ENCODE measurements around the gene EIF5.

The EIF5 gene

DNA sequence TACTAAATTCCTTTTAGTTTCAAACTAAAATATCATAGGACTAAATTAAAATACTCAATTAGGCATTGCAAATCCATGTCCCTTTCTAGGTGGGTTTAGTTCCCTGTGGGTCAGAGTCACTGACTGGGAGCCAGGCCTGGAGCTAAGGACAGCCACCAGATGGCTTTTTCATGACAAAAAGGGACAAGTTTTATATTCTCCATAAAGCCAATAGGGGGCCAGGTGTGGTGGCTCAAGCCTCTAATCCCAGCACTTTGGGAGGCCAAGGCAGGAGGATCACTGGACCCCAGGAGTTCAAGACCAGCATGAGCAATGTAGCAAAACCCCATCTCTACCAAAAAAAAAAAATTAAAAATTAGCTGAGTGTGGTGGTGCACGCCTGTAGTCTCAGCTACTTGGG lies 35.4 kb upstream of the EIF5 start:
- TF ChIP-seq, protein P1, sequence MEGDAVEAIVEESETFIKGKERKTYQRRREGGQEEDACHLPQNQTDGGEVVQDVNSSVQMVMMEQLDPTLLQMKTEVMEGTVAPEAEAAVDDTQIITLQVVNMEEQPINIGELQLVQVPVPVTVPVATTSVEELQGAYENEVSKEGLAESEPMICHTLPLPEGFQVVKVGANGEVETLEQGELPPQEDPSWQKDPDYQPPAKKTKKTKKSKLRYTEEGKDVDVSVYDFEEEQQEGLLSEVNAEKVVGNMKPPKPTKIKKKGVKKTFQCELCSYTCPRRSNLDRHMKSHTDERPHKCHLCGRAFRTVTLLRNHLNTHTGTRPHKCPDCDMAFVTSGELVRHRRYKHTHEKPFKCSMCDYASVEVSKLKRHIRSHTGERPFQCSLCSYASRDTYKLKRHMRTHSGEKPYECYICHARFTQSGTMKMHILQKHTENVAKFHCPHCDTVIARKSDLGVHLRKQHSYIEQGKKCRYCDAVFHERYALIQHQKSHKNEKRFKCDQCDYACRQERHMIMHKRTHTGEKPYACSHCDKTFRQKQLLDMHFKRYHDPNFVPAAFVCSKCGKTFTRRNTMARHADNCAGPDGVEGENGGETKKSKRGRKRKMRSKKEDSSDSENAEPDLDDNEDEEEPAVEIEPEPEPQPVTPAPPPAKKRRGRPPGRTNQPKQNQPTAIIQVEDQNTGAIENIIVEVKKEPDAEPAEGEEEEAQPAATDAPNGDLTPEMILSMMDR (IDR thresholded peaks at IDR 0.05): no peak

DNA sequence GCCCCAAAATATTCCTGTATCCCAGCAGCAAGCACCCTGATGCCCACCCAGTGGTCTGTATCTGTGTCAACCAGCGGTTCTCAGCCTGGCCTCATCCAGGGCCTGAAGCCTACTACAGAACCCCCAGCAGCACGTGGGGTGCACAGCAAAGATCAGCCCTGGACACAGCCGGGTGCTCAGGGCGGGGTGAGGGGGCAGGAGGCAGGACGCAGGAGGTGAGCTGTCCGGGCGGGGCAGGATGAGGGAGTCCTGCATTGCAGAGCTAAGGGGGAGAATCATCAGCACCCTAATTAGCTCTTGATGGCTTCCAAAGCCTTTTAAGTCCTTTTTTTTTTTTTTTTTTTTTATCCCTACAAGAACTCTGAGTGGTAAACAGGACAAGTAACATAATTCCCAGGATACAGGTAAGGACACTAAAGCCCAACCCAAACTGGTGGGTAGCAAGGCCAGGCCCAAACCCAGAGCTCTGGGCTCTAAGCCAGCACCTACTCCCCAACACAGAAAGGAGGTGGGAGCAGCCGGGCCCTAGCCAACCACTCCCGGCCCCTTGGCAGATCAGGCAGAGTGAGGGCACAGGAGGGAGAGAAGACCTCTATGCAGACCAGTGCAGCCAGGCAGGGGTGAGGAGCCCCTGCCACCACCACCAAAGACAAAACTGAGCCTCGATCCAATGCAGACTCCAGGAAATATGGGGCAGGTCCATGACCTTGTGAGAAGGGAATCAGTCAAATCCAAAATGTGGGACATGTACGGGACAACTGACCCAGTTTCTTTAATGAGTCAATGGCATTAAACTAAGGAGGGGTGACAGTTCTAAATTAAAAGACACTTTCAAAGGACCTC lies 32.3 kb upstream of the EIF5 start:
- TF ChIP-seq, protein P1 (IDR thresholded peaks at IDR 0.05): no peak

DNA sequence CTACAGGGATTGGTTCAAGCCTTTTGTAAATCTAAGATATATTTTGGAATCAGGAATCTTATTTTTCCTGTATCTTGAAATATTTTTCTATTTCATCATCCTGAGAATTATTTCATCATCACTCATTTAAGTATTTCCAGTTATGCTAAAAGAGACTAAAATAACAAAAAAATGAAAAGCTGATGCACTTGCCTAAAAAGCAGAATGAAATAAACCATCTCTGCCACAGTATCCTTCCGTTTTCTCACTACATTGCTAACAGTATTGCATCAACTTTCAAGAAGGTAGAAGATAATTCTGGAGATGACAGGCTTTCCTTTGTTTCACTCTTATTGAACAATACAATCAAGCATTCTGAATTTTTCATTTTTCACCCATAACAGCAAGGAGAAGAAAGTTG lies 31.1 kb upstream of the EIF5 start:
- TF ChIP-seq, protein P1 (IDR thresholded peaks at IDR 0.05): no peak

GRCh38 chr14:103304706-103305105 lies 29.3 kb upstream of the EIF5 start:
- TF ChIP-seq, protein P1 (IDR thresholded peaks at IDR 0.05): no peak

GRCh38 chr14:103308717-103309616 lies 25.1 kb upstream of the EIF5 start:
- TF ChIP-seq, protein P1 (IDR thresholded peaks at IDR 0.05): no peak

- TF ChIP-seq, protein P1 (IDR thresholded peaks at IDR 0.05): no peak
Measured at GRCh38 chr14:103310576-103311095, 23.4 kb upstream of the EIF5 start.

GRCh38 chr14:103311171-103311997 lies 22.7 kb upstream of the EIF5 start:
- TF ChIP-seq, protein P1 (IDR thresholded peaks at IDR 0.05): no peak

Data from LNCAP (cell line).